H9 (cell line): ENCODE measurements around the gene FAM174C. TPM values are rescaled to one million over a fixed set of nuclear protein-coding genes. Genes with fewer than 3 reads are reported as not detected.

Experiments used
- DNase-seq: peaks from one replicate; pipeline ENCODE4 v3.0.0-alpha.2; 2017
- H2AFZ ChIP-seq: one replicate; pipeline ENCODE4 v1.6.1; 2013; ENCODE audit warnings: mild to moderate bottlenecking, low read length, control low read depth, moderate library complexity
- H2AK5ac ChIP-seq: 2 replicates; pipeline ENCODE4 v1.6.1; 2013; ENCODE audit warnings: low read length, control low read depth, mixed read lengths; ENCODE audit not compliant: insufficient read length
- H2BK120ac ChIP-seq: one replicate; pipeline ENCODE4 v1.6.1; 2013; ENCODE audit warnings: low read depth, mild to moderate bottlenecking, low read length, control low read depth, inconsistent platforms; ENCODE audit not compliant: poor library complexity, severe bottlenecking
- H2BK12ac ChIP-seq: 2 replicates; pipeline ENCODE4 v1.6.1; 2013; ENCODE audit warnings: low read length, control low read depth, mixed read lengths, low read depth; ENCODE audit not compliant: insufficient read length
- H2BK15ac ChIP-seq: 2 replicates; pipeline ENCODE4 v1.6.1; 2013; ENCODE audit warnings: low read depth, low read length, control low read depth
- H2BK20ac ChIP-seq: one replicate; pipeline ENCODE4 v1.6.1; 2013; ENCODE audit warnings: low read depth, mild to moderate bottlenecking, low read length, control low read depth, inconsistent platforms; ENCODE audit not compliant: poor library complexity, severe bottlenecking
- H2BK5ac ChIP-seq: 2 replicates; pipeline ENCODE4 v1.6.1; 2013; ENCODE audit warnings: low read length, control low read depth, mixed read lengths; ENCODE audit not compliant: insufficient read length
- H3K14ac ChIP-seq: 2 replicates; pipeline ENCODE4 v1.6.1; 2013; ENCODE audit warnings: low read length, control low read depth; ENCODE audit not compliant: insufficient read depth
- H3K18ac ChIP-seq: 2 replicates; pipeline ENCODE4 v1.6.1; 2013; ENCODE audit warnings: low read depth, mild to moderate bottlenecking, mixed read lengths, low read length, control low read depth; ENCODE audit not compliant: insufficient read length
- H3K23ac ChIP-seq: 2 replicates; pipeline ENCODE4 v1.6.1; 2013; ENCODE audit warnings: low read length, control low read depth, mixed read lengths, low read depth; ENCODE audit not compliant: insufficient read length
- H3K23me2 ChIP-seq: 2 replicates; pipeline ENCODE4 v1.6.1; 2013; ENCODE audit warnings: low read depth, mild to moderate bottlenecking, mixed read lengths, low read length, control low read depth; ENCODE audit not compliant: insufficient read length, poor library complexity, severe bottlenecking
- H3K27ac ChIP-seq: 2 replicates; pipeline ENCODE4 v1.5.1; 2013; ENCODE audit warnings: low read length, control low read depth, mixed read lengths, low read depth; ENCODE audit not compliant: insufficient read length
- H3K27me3 ChIP-seq: 2 replicates; pipeline ENCODE4 v1.6.1; 2013; ENCODE audit warnings: low read length, control low read depth, inconsistent platforms; ENCODE audit not compliant: insufficient read depth
- H3K4ac ChIP-seq: 2 replicates; pipeline ENCODE4 v1.6.1; 2013; ENCODE audit warnings: low read depth, mild to moderate bottlenecking, control low read depth, inconsistent platforms, low read length, moderate library complexity
- H3K4me1 ChIP-seq: 2 replicates; pipeline ENCODE4 v1.6.1; 2013; ENCODE audit warnings: low read length, control low read depth, inconsistent platforms; ENCODE audit not compliant: insufficient read depth
- H3K4me2 ChIP-seq: 2 replicates; pipeline ENCODE4 v1.6.1; 2013; ENCODE audit warnings: low read length, control low read depth, mixed read lengths; ENCODE audit not compliant: insufficient read length, insufficient read depth
- H3K56ac ChIP-seq: 2 replicates; pipeline ENCODE4 v1.6.1; 2013; ENCODE audit warnings: low read depth, mild to moderate bottlenecking, mixed read lengths, low read length, control low read depth; ENCODE audit not compliant: insufficient read length
- H3K79me1 ChIP-seq: 2 replicates; pipeline ENCODE4 v1.6.1; 2013; ENCODE audit warnings: low read depth, mild to moderate bottlenecking, moderate library complexity, low read length, control low read depth, inconsistent platforms; ENCODE audit not compliant: insufficient read depth, poor library complexity, severe bottlenecking
- H3K79me2 ChIP-seq: 2 replicates; pipeline ENCODE4 v1.6.1; 2013; ENCODE audit warnings: low read length, control low read depth, inconsistent platforms; ENCODE audit not compliant: insufficient read depth
- H3K9ac ChIP-seq: 2 replicates; pipeline ENCODE4 v1.6.1; 2013; ENCODE audit warnings: low read length, control low read depth, mixed read lengths; ENCODE audit not compliant: insufficient read length; ENCODE audit errors: extremely low read depth
- H3K9me3 ChIP-seq: one replicate; pipeline ENCODE4 v1.6.1; 2013; ENCODE audit warnings: low read depth, low read length, inconsistent platforms; ENCODE audit not compliant: control insufficient read depth
- H3T11ph ChIP-seq: one replicate; pipeline ENCODE4 v1.6.1; 2013; ENCODE audit warnings: mild to moderate bottlenecking, low read length, control low read depth, inconsistent platforms
- H4K20me1 ChIP-seq: one replicate; pipeline ENCODE4 v1.6.1; 2013; ENCODE audit not compliant: control insufficient read depth, insufficient read length, insufficient read depth
- H4K5ac ChIP-seq: 2 replicates; pipeline ENCODE4 v1.6.1; 2013; ENCODE audit warnings: low read depth, mild to moderate bottlenecking, mixed read lengths, low read length, control low read depth; ENCODE audit not compliant: insufficient read length
- H4K8ac ChIP-seq: replicated peaks from 2 replicates; pipeline ENCODE4 v1.6.1; 2013; ENCODE audit warnings: low read length, control low read depth, mixed read lengths, low read depth; ENCODE audit not compliant: insufficient read length
- H4K91ac ChIP-seq: 2 replicates; pipeline ENCODE4 v1.6.1; 2013; ENCODE audit warnings: low read depth, mild to moderate bottlenecking, moderate library complexity, mixed read lengths, low read length, control low read depth; ENCODE audit not compliant: insufficient read length
- H3K27ac Mint-ChIP-seq, 3 experiments: 2 replicates in 2 of 3; 3 replicates in 1 of 3; pipeline ENCODE4 v1.8.0; 2020 to 2021; ENCODE audit warnings: mixed read lengths in 3 of 3, mild to moderate bottlenecking in 1 of 3, moderate library complexity in 1 of 3
- H3K27me3 Mint-ChIP-seq: 2 replicates; pipeline ENCODE4 v1.8.0; 2021; ENCODE audit warnings: low read depth, mild to moderate bottlenecking, moderate library complexity, mixed read lengths
- H3K36me3 Mint-ChIP-seq, 3 experiments: 2 replicates in 2 of 3; 3 replicates in 1 of 3; pipeline ENCODE4 v1.8.0; 2020 to 2021; ENCODE audit warnings: low read depth in 3 of 3, mixed read lengths in 3 of 3; ENCODE audit not compliant: insufficient read depth in 1 of 3
- H3K4me1 Mint-ChIP-seq, 2 experiments: 2 replicates each; pipeline ENCODE4 v1.8.0; 2020; ENCODE audit warnings: mixed read lengths in 2 of 2
- H3K4me3 Mint-ChIP-seq, 2 experiments: 2 replicates in 1 of 2; 3 replicates in 1 of 2; pipeline ENCODE4 v1.8.0; 2020 to 2021; ENCODE audit warnings: mild to moderate bottlenecking in 2 of 2, mixed read lengths in 2 of 2, moderate library complexity in 1 of 2
- H3K9me3 Mint-ChIP-seq, 2 experiments: 2 replicates in 1 of 2; 3 replicates in 1 of 2; pipeline ENCODE4 v1.8.0; 2020; ENCODE audit warnings: mild to moderate bottlenecking in 2 of 2, mixed read lengths in 2 of 2, moderate library complexity in 1 of 2
- WGBS: extraction: QIAGEN DNeasy Blood & Tissue Kit; methylation state at CpG from one replicate; pipeline ENCODE4 v1.1.7; 2013; ENCODE audit warnings: missing lambda C conversion rate, low lambda C conversion rate, mixed read lengths; ENCODE audit not compliant: insufficient read length; ENCODE audit errors: extremely low coverage; 5-methylcytosine and 5-hydroxymethylcytosine counted together
- total RNA-seq: library from RNA; stranded (reverse); gene quantifications from 2 replicates; pipeline ENCODE4 v1.2.1, GENCODE V29; 2021
- TF ChIP-seq, protein P1 (sequence below): fragments of 200-600 bp; sonication (generic); conservative IDR thresholded peaks from 3 replicates; pipeline ENCODE4 v1.8.0; 2021; ENCODE audit warnings: antibody characterized with exemption, mild to moderate bottlenecking

Gene FAM174C
- total RNA-seq, 1 experiment from 2014 or later, result 63.0 TPM

DNA sequence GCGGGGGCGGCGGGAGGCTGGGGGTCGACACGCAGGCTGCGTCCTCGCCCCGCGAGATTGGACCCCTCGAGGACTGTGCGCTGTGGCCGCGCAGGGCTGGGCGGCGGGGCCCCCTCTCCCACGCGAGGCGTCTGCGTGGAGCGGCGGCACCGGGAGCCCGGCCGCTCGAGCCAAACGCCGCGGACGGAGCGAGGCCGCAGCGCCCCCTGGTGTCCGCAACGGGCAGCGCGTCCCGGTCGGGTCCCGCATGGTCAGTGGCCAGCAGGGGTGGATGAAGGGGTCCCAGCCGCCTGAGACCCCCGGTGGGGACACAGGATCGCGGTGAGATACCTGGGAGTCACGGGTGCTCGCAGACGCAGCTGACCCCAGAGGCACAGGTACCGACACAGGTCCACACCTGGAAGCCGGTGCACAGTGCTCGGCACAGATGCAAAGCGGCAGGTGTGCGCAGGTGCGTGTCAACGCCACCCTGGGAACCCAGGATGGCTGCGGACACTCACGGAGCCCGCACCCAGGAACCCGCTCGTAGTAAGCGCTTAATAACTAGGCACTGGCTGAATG lies 8.3 kb upstream of the FAM174C start:
- TF ChIP-seq, protein P1, sequence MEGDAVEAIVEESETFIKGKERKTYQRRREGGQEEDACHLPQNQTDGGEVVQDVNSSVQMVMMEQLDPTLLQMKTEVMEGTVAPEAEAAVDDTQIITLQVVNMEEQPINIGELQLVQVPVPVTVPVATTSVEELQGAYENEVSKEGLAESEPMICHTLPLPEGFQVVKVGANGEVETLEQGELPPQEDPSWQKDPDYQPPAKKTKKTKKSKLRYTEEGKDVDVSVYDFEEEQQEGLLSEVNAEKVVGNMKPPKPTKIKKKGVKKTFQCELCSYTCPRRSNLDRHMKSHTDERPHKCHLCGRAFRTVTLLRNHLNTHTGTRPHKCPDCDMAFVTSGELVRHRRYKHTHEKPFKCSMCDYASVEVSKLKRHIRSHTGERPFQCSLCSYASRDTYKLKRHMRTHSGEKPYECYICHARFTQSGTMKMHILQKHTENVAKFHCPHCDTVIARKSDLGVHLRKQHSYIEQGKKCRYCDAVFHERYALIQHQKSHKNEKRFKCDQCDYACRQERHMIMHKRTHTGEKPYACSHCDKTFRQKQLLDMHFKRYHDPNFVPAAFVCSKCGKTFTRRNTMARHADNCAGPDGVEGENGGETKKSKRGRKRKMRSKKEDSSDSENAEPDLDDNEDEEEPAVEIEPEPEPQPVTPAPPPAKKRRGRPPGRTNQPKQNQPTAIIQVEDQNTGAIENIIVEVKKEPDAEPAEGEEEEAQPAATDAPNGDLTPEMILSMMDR, result peak; percentile 99
- Histone ChIP-seq H2BK120ac (no peak overlapping the region), H3K27ac (no peak overlapping the region), H3K9ac (no peak overlapping the region), H4K91ac (no peak overlapping the region), H4K20me1 (no peaks in the 10 kb centered on the region), H2BK12ac (no peak overlapping the region), H3K79me1 (peaks cover 9% of the 10 kb centered on the region), H3K23me2 (peaks cover 21% of the 10 kb centered on the region), H3K27me3 (no peaks in the 10 kb centered on the region), H2BK20ac (no peak overlapping the region), H3K4me1 (peaks cover 4% of the 10 kb centered on the region; the same call in 1 of the 2 replicates), H4K5ac (no peak overlapping the region), H2BK5ac (no peak overlapping the region), H3K56ac (no peak overlapping the region), H3K4ac (no peak overlapping the region), H3K9me3 (no peaks in the 10 kb centered on the region), H3K14ac (no peak overlapping the region), H3K79me2 (peaks cover 4% of the 10 kb centered on the region; the same call in 1 of the 2 replicates), H3K23ac (no peak overlapping the region), H3T11ph (no peak overlapping the region), H3K18ac (no peak overlapping the region), H2AFZ (no peak overlapping the region), H2AK5ac (no peak overlapping the region), H2BK15ac (no peak overlapping the region), H3K4me2 (peak overlapping the region; percentile 44), H4K8ac (no peak overlapping the region)
- peak; percentile 73 for DNase-seq
- no CpG with 5 or more reads among the region's 59 CpGs for WGBS
- peak overlapping the region; percentile 56 to 75 for H3K4me3 Mint-ChIP-seq
- H3K36me3 Mint-ChIP-seq, result peaks cover 18 to 35% (median 22%) of the 10 kb centered on the region in 3 experiments
- H3K4me1 Mint-ChIP-seq, result peaks cover 56 to 63% of the 10 kb centered on the region in 2 experiments
- H3K27ac Mint-ChIP-seq, result no peak overlapping the region
- peaks cover 13% of the 10 kb centered on the region for H3K27me3 Mint-ChIP-seq
- H3K9me3 Mint-ChIP-seq, result no peaks in the 10 kb centered on the region
